ENCODE measurements around the gene M1AP.

GRCh38 chr2:74625658-74626425 lies 22.3 kb downstream of the M1AP start:
- TF ChIP-seq POLR2AphosphoS5 (IDR thresholded peaks at IDR 0.05; ENCODE audit: low read depth, low read length) (no peak), TAF1 (IDR thresholded peaks at IDR 0.05; ENCODE audit: borderline replicate concordance, low read depth, low read length) (no peak)

All from GM12892 (cell line).